KOPT-K1 (cell line): ENCODE results near the gene PCDHGA11.
"Not testable (repeated sequence)": the region's sequence is repeated elsewhere in the genome, so short reads cannot be mapped to it uniquely, and the experiment has no call there.

Experiments used
- H3K27ac ChIP-seq: fragments of 200-600 bp; sonication (generic); 2 replicates; pipeline ENCODE4 v1.5.1; 2016; ENCODE audit warnings: antibody characterized with exemption, mild to moderate bottlenecking, low read depth, low read length; ENCODE audit not compliant: poor library complexity, severe bottlenecking
- H3K36me3 ChIP-seq: fragments of 200-600 bp; sonication (generic); 2 replicates; pipeline ENCODE4 v1.5.1; 2017; ENCODE audit warnings: antibody characterized with exemption, mild to moderate bottlenecking, low read length, moderate library complexity; ENCODE audit not compliant: insufficient read depth
- H3K9me3 ChIP-seq: fragments of 200-600 bp; sonication (generic); 2 replicates; pipeline ENCODE4 v1.5.1; 2017; ENCODE audit warnings: antibody characterized with exemption, low read length, mild to moderate bottlenecking; ENCODE audit not compliant: insufficient read depth, poor library complexity, severe bottlenecking

Gene PCDHGA11

GRCh38 chr5:141413540-141414069, 7.2 kb upstream of the PCDHGA11 start:
- H3K9me3 ChIP-seq = no peaks in the 10 kb centered on the region
- H3K36me3 ChIP-seq = no peaks in the 10 kb centered on the region
- no peak overlapping the region for H3K27ac ChIP-seq

GRCh38 chr5:141414548-141415274, 6.1 kb upstream of the PCDHGA11 start:
- H3K9me3 ChIP-seq, H3K36me3 ChIP-seq, H3K27ac ChIP-seq: not testable (repeated sequence)

DNA sequence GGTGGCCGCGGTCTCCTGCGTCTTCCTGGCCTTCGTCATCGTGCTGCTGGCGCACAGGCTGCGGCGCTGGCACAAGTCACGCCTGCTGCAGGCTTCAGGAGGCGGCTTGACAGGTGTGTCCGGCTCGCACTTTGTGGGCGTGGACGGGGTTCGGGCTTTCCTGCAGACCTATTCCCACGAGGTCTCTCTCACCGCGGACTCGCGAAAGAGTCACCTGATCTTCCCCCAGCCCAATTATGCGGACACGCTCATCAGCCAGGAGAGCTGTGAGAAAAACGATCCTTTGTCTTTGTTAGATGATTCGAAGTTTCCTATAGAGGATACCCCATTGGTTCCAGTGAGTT, 5.6 kb upstream of the PCDHGA11 start:
- H3K27ac ChIP-seq, H3K36me3 ChIP-seq: not testable (repeated sequence)
- peaks cover 11% of the 10 kb centered on the region for H3K9me3 ChIP-seq

- H3K9me3 ChIP-seq = peaks cover 15% of the 10 kb centered on the region
- H3K36me3 ChIP-seq, H3K27ac ChIP-seq: not testable (repeated sequence)
Measured at GRCh38 chr5:141417494-141418172, 3.2 kb upstream of the PCDHGA11 start, which contains the start of gene PCDHGB7. Gene PCDHGB7 (plus strand): TSS chr5:141417677. CDS start chr5:141417860, 183 bp downstream.

- Histone ChIP-seq H3K36me3 (no peaks in the 10 kb centered on the region), H3K27ac (no peak overlapping the region), H3K9me3 (peaks cover 20% of the 10 kb centered on the region)
Measured at GRCh38 chr5:141419074-141419880, 1.6 kb upstream of the PCDHGA11 start.

DNA sequence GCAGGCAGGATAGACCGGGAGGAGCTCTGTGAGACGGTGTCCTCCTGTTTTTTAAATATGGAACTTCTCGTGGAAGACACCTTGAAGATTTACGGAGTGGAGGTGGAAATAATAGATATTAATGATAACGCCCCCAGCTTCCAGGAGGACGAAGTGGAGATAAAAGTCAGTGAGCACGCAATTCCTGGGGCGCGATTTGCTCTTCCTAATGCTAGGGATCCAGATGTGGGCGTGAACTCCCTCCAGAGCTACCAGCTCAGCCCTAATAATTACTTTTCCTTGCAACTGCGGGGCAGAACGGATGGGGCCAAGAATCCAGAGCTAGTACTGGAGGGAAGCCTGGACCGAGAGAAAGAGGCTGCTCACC, 621 bp downstream of the PCDHGA11 start:
- no peaks in the 10 kb centered on the region for H3K36me3 ChIP-seq
- no peak overlapping the region for H3K27ac ChIP-seq
- H3K9me3 ChIP-seq = peaks cover 24% of the 10 kb centered on the region

GRCh38 chr5:141422742-141423291, 2.0 kb downstream of the PCDHGA11 start:
- Histone ChIP-seq H3K9me3 (peaks cover 30% of the 10 kb centered on the region), H3K36me3 (no peaks in the 10 kb centered on the region), H3K27ac (no peak overlapping the region)

- Histone ChIP-seq H3K27ac (no peak overlapping the region), H3K36me3 (no peaks in the 10 kb centered on the region), H3K9me3 (peaks cover 40% of the 10 kb centered on the region)
Measured at GRCh38 chr5:141427783-141428426, 7.1 kb downstream of the PCDHGA11 start.

- H3K36me3 ChIP-seq = no peaks in the 10 kb centered on the region
- no peak within 1 kb of the TSS for H3K27ac ChIP-seq
- H3K9me3 ChIP-seq = peaks cover 38% of the 10 kb centered on the region
Measured at GRCh38 chr5:141430332-141431113, 9.7 kb downstream of the PCDHGA11 start, which contains the start of gene PCDHGA12. Gene PCDHGA12 (plus strand): TSS chr5:141430507. CDS start chr5:141430760, 253 bp downstream.

DNA sequence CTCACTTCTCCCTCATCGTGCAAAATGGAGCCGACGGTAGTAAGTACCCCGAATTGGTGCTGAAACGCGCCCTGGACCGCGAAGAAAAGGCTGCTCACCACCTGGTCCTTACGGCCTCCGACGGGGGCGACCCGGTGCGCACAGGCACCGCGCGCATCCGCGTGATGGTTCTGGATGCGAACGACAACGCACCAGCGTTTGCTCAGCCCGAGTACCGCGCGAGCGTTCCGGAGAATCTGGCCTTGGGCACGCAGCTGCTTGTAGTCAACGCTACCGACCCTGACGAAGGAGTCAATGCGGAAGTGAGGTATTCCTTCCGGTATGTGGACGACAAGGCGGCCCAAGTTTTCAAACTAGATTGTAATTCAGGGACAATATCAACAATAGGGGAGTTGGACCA, 10.4 kb downstream of the PCDHGA11 start:
- Histone ChIP-seq H3K9me3 (peaks cover 33% of the 10 kb centered on the region), H3K36me3 (no peaks in the 10 kb centered on the region), H3K27ac (no peak overlapping the region)

GRCh38 chr5:141432308-141432707, 11.5 kb downstream of the PCDHGA11 start:
- peaks cover 32% of the 10 kb centered on the region for H3K9me3 ChIP-seq
- not testable (repeated sequence) for H3K27ac ChIP-seq, H3K36me3 ChIP-seq

DNA sequence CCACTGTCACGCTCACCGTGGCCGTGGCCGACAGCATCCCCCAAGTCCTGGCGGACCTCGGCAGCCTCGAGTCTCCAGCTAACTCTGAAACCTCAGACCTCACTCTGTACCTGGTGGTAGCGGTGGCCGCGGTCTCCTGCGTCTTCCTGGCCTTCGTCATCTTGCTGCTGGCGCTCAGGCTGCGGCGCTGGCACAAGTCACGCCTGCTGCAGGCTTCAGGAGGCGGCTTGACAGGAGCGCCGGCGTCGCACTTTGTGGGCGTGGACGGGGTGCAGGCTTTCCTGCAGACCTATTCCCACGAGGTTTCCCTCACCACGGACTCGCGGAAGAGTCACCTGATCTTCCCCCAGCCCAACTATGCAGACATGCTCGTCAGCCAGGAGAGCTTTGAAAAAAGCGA, 11.9 kb downstream of the PCDHGA11 start:
- not testable (repeated sequence) for H3K36me3 ChIP-seq, H3K27ac ChIP-seq
- peaks cover 28% of the 10 kb centered on the region for H3K9me3 ChIP-seq

DNA sequence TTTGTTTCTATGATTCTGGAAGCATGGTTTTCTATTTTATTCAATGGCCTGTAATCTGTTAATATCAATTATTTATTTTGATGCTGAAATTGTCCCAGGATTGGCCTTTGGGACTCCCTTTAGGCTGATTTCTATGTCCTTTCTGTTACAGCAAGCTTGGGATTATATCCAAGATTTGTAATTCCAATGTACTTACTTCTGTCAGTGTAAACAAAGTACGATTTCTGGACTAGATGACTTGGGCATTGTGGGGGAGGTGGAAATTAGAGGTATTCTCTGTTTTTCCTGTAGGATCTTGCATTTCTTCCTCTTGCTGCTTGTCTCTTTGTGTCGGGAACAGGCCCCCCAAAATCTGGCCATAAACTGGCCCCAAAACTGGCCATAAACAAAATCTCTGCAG, 13.2 kb downstream of the PCDHGA11 start:
- Histone ChIP-seq H3K36me3 (no peaks in the 10 kb centered on the region), H3K9me3 (peaks cover 20% of the 10 kb centered on the region), H3K27ac (no peak overlapping the region)

DNA sequence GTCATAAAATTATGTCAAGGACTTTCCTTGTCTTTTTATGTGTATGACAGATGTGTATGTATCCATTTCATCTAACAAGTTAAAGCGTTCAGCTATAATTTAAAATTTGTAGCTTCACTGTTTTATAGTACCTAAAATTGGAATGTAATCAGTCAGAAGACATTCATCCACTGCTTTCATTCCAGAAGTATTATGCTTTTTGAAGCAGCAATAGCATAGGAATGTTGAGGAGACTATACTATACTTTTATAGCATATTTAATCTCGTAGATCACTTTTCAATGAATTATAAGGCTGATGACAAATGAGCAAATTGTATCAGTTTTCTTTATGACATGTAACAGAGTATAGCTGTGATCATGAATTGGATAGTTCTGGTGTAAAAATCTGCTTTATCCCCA, 16.4 kb downstream of the PCDHGA11 start:
- no peak overlapping the region for H3K27ac ChIP-seq
- no peaks in the 10 kb centered on the region for H3K36me3 ChIP-seq
- H3K9me3 ChIP-seq = peaks cover 7% of the 10 kb centered on the region
